ENCODE results near the gene CHSY3. TPM values are rescaled to one million over a fixed set of nuclear protein-coding genes. Genes with fewer than 3 reads are reported as not detected.

The CHSY3 gene
- total and polyA plus RNA-seq, 2 donors (not counting 1 experiment from before 2014, with no cell fraction given): 0.51 to 0.99 TPM

GRCh38 chr5:130052752-130053151, 148.5 kb downstream of the CHSY3 start:
- Histone ChIP-seq H3K27ac (ENCODE audit: insufficient read depth, low read length) (no peak overlapping the region), H3K79me2 (ENCODE audit: control insufficient read depth, insufficient read depth, low read length) (no peaks in the 10 kb centered on the region), H3K4me3 (replicated peaks in 1 of 4; ENCODE audit: control extremely low read depth in 1 of 4, insufficient read depth in 1 of 4, low read depth in 3 of 4, low read length in 4 of 4) (no peak overlapping the region), H3K4me2 (ENCODE audit: extremely low read depth, insufficient read depth, low read length) (no peak overlapping the region), H3K27me3 (ENCODE audit: control insufficient read depth, insufficient read depth, low read length) (no peaks in the 10 kb centered on the region), H3K9ac (ENCODE audit: insufficient read depth, low read length) (no peak overlapping the region), H4K20me1 (ENCODE audit: control insufficient read depth, extremely low read depth, insufficient read depth, low read length) (no peaks in the 10 kb centered on the region), H3K4me1 (ENCODE audit: control insufficient read depth, extremely low read depth, insufficient read depth, low read length) (no peaks in the 10 kb centered on the region), H2AFZ (ENCODE audit: low read length) (no peak overlapping the region), H3K9me3 (ENCODE audit: control insufficient read depth, insufficient read depth, low read depth, low read length) (no peaks in the 10 kb centered on the region), H3K36me3 (ENCODE audit: control insufficient read depth, insufficient read depth, low read length) (no peaks in the 10 kb centered on the region)
- no peak for DNase-seq (ENCODE audit: low read depth in 2 of 2)
- TF ChIP-seq EZH2 (IDR thresholded peaks at IDR 0.05; ENCODE audit: low read length, missing control alignments) (no peak), CTCF (conservative IDR thresholded peaks at IDR 0.05 in 1 of 2, IDR thresholded peaks at IDR 0.05 in 1 of 2; ENCODE audit: low read depth in 1 of 2, low read length in 2 of 2) (no peak)

- TF ChIP-seq CTCF (conservative IDR thresholded peaks at IDR 0.05 in 1 of 2, IDR thresholded peaks at IDR 0.05 in 1 of 2; ENCODE audit: low read depth in 1 of 2, low read length in 2 of 2) (no peak), EZH2 (IDR thresholded peaks at IDR 0.05; ENCODE audit: low read length, missing control alignments) (no peak)
- Histone ChIP-seq H4K20me1 (ENCODE audit: control insufficient read depth, extremely low read depth, insufficient read depth, low read length) (no peaks in the 10 kb centered on the region), H3K27ac (ENCODE audit: insufficient read depth, low read length) (no peak overlapping the region), H3K36me3 (ENCODE audit: control insufficient read depth, insufficient read depth, low read length) (no peaks in the 10 kb centered on the region), H3K4me3 (replicated peaks in 1 of 4; ENCODE audit: control extremely low read depth in 1 of 4, insufficient read depth in 1 of 4, low read depth in 3 of 4, low read length in 4 of 4) (no peak overlapping the region), H2AFZ (ENCODE audit: low read length) (no peak overlapping the region), H3K27me3 (ENCODE audit: control insufficient read depth, insufficient read depth, low read length) (no peaks in the 10 kb centered on the region), H3K9ac (ENCODE audit: insufficient read depth, low read length) (no peak overlapping the region), H3K9me3 (ENCODE audit: control insufficient read depth, insufficient read depth, low read depth, low read length) (no peaks in the 10 kb centered on the region), H3K4me2 (ENCODE audit: extremely low read depth, insufficient read depth, low read length) (no peak overlapping the region), H3K4me1 (ENCODE audit: control insufficient read depth, extremely low read depth, insufficient read depth, low read length) (no peaks in the 10 kb centered on the region), H3K79me2 (ENCODE audit: control insufficient read depth, insufficient read depth, low read length) (no peaks in the 10 kb centered on the region)
- no peak for DNase-seq (ENCODE audit: low read depth in 2 of 2)
Measured at GRCh38 chr5:130055572-130055971, 151.3 kb downstream of the CHSY3 start.

GRCh38 chr5:130061746-130062145, 157.5 kb downstream of the CHSY3 start:
- Histone ChIP-seq H2AFZ (ENCODE audit: low read length) (no peak overlapping the region), H3K9me3 (ENCODE audit: control insufficient read depth, insufficient read depth, low read depth, low read length) (no peaks in the 10 kb centered on the region), H3K4me2 (ENCODE audit: extremely low read depth, insufficient read depth, low read length) (no peak overlapping the region), H3K9ac (ENCODE audit: insufficient read depth, low read length) (no peak overlapping the region), H3K27me3 (ENCODE audit: control insufficient read depth, insufficient read depth, low read length) (no peaks in the 10 kb centered on the region), H4K20me1 (ENCODE audit: control insufficient read depth, extremely low read depth, insufficient read depth, low read length) (no peaks in the 10 kb centered on the region), H3K4me3 (replicated peaks in 1 of 4; ENCODE audit: control extremely low read depth in 1 of 4, insufficient read depth in 1 of 4, low read depth in 3 of 4, low read length in 4 of 4) (no peak overlapping the region), H3K36me3 (ENCODE audit: control insufficient read depth, insufficient read depth, low read length) (no peaks in the 10 kb centered on the region), H3K27ac (ENCODE audit: insufficient read depth, low read length) (no peak overlapping the region), H3K79me2 (ENCODE audit: control insufficient read depth, insufficient read depth, low read length) (no peaks in the 10 kb centered on the region), H3K4me1 (ENCODE audit: control insufficient read depth, extremely low read depth, insufficient read depth, low read length) (no peaks in the 10 kb centered on the region)
- TF ChIP-seq CTCF (conservative IDR thresholded peaks at IDR 0.05 in 1 of 2, IDR thresholded peaks at IDR 0.05 in 1 of 2; ENCODE audit: low read depth in 1 of 2, low read length in 2 of 2) (no peak), EZH2 (IDR thresholded peaks at IDR 0.05; ENCODE audit: low read length, missing control alignments) (no peak)
- DNase-seq (ENCODE audit: low read depth in 2 of 2): no peak

Measured in fibroblast of lung (primary cell).